Measurements from ENCODE around the gene RNU4-1. TPM values are rescaled to one million over a fixed set of nuclear protein-coding genes. Genes with fewer than 3 reads are reported as not detected.

The RNU4-1 gene
- total and polyA plus RNA-seq, 9 of the 15 experiments (the other 6 are each of a cell fraction or from before 2014, with no cell fraction given) = under 0.01 to 19,719 (median 3,563) TPM; not detected in 4

GRCh38 chr12:120265473-120266179 is 27.4 kb downstream of the RNU4-1 start, which contains the start of gene PXN (continued):
- TF ChIP-seq SAP30 (IDR thresholded peaks at IDR 0.05; ENCODE audit: borderline replicate concordance, insufficient read depth, low read depth, low read length, poor library complexity, severe bottlenecking) (peak; percentile 13), STAG1 (CRISPR knock-in tag; IDR thresholded peaks at IDR 0.05; ENCODE audit: borderline replicate concordance) (peak; percentile 71), MGA (IDR thresholded peaks at IDR 0.05) (no peak), CUX1 (CRISPR knock-in tag; IDR thresholded peaks at IDR 0.05) (peak; percentile 33; the same call in 1 of the 2 replicates), CREM (IDR thresholded peaks at IDR 0.05; ENCODE audit: low read depth) (peak; percentile 49), POLR2A (conservative IDR thresholded peaks at IDR 0.05) (peak; percentile 60), RFX1 (IDR thresholded peaks at IDR 0.05) (no peak), ZEB2 (IDR thresholded peaks at IDR 0.05) (peak; percentile 65; the same call in 1 of the 2 replicates)
